ENCODE results near the gene PEPD.

The PEPD gene

GRCh38 chr19:33350538-33351309 is 170.9 kb downstream of the PEPD start:
- Histone ChIP-seq H3K27me3 (ENCODE audit: insufficient read depth, poor library complexity, severe bottlenecking) (no peaks in the 10 kb centered on the region), H3K27ac (replicated peaks) (no peak overlapping the region), H3K4me3 (replicated peaks; ENCODE audit: insufficient read depth, low read length) (no peak overlapping the region)
- no peak for DNase-seq (ENCODE audit: low read depth in 1 of 2, low spot score in 1 of 2)
- TF ChIP-seq POLR2AphosphoS5 (IDR thresholded peaks at IDR 0.05; ENCODE audit: low read depth) (no peak), REST (IDR thresholded peaks at IDR 0.05; ENCODE audit: insufficient replicate concordance, low read depth) (no peak), GABPA (IDR thresholded peaks at IDR 0.05; ENCODE audit: low read depth) (no peak), SPI1 (IDR thresholded peaks at IDR 0.05; ENCODE audit: borderline replicate concordance, low read depth) (no peak), CTCF (IDR thresholded peaks at IDR 0.05; ENCODE audit: insufficient read depth, low read length) (no peak)

GRCh38 chr19:33349319-33350289 is 172.0 kb downstream of the PEPD start:
- Histone ChIP-seq H3K27me3 (ENCODE audit: insufficient read depth, poor library complexity, severe bottlenecking) (no peaks in the 10 kb centered on the region), H3K4me3 (replicated peaks; ENCODE audit: insufficient read depth, low read length) (no peak overlapping the region), H3K27ac (replicated peaks) (no peak overlapping the region)
- DNase-seq (ENCODE audit: low read depth in 1 of 2, low spot score in 1 of 2): no peak
- TF ChIP-seq SPI1 (IDR thresholded peaks at IDR 0.05; ENCODE audit: borderline replicate concordance, low read depth): no peak
- TF ChIP-seq REST (IDR thresholded peaks at IDR 0.05; ENCODE audit: insufficient replicate concordance, low read depth): no peak
- TF ChIP-seq POLR2AphosphoS5 (IDR thresholded peaks at IDR 0.05; ENCODE audit: low read depth): no peak
- TF ChIP-seq CTCF (IDR thresholded peaks at IDR 0.05; ENCODE audit: insufficient read depth, low read length): no peak
- no peak for TF ChIP-seq GABPA (IDR thresholded peaks at IDR 0.05; ENCODE audit: low read depth)

GRCh38 chr19:33348301-33349010 is 173.1 kb downstream of the PEPD start:
- no peaks in the 10 kb centered on the region for H3K27me3 ChIP-seq (ENCODE audit: insufficient read depth, poor library complexity, severe bottlenecking)
- H3K27ac ChIP-seq (replicated peaks): no peak overlapping the region
- TF ChIP-seq POLR2AphosphoS5 (IDR thresholded peaks at IDR 0.05; ENCODE audit: low read depth) (no peak), CTCF (IDR thresholded peaks at IDR 0.05; ENCODE audit: insufficient read depth, low read length) (no peak), REST (IDR thresholded peaks at IDR 0.05; ENCODE audit: insufficient replicate concordance, low read depth) (no peak), GABPA (IDR thresholded peaks at IDR 0.05; ENCODE audit: low read depth) (no peak), SPI1 (IDR thresholded peaks at IDR 0.05; ENCODE audit: borderline replicate concordance, low read depth) (no peak)
- no peak overlapping the region for H3K4me3 ChIP-seq (replicated peaks; ENCODE audit: insufficient read depth, low read length)
- DNase-seq (ENCODE audit: low read depth in 1 of 2, low spot score in 1 of 2): no peak

Data from HL-60 (cell line).